ENCODE measurements around the gene RASGRF2. TPM values are rescaled to one million over a fixed set of nuclear protein-coding genes. Genes with fewer than 3 reads are reported as not detected.

RASGRF2 gene
- total RNA-seq, 1 experiment from 2014 or later, result 0.48 TPM

- Histone ChIP-seq H3K9me3 (ENCODE audit: insufficient read depth, low read depth) (no peaks in the 10 kb centered on the region), H3K27me3 (ENCODE audit: insufficient read depth, low read depth) (no peaks in the 10 kb centered on the region), H3K79me2 (ENCODE audit: low read depth) (no peaks in the 10 kb centered on the region), H3K4me3 (no peak overlapping the region), H3K4me1 (replicated peaks; ENCODE audit: insufficient read depth) (peaks cover 8% of the 10 kb centered on the region), H3K4me2 (no peak overlapping the region), H3K36me3 (ENCODE audit: low read depth) (no peaks in the 10 kb centered on the region), H3K9me2 (ENCODE audit: insufficient read depth) (0 out of 2 replicates have a peak, but pooled peaks cover 3% of the 10 kb centered on the region), H2AFZ (no peak overlapping the region), H3F3A (ENCODE audit: insufficient read depth, low read depth) (no peaks in the 10 kb centered on the region), H4K20me1 (ENCODE audit: insufficient read depth) (no peaks in the 10 kb centered on the region), H3K27ac (no peak overlapping the region)
- no TSS peak for BruUV-seq (replicated peaks)
- CTCF ChIA-PET, result no interaction called here
- POLR2A ChIA-PET (ENCODE audit: unreplicated experiment), result no interaction called here
- no peak for DNase-seq
- intact Hi-C loops (cut with micrococcal nuclease; ENCODE audit: unreplicated experiment), result no loop called here
- TF ChIP-seq EZH2 (IDR thresholded peaks at IDR 0.05; ENCODE audit: low read depth), result no peak
- TF ChIP-seq, protein P1, sequence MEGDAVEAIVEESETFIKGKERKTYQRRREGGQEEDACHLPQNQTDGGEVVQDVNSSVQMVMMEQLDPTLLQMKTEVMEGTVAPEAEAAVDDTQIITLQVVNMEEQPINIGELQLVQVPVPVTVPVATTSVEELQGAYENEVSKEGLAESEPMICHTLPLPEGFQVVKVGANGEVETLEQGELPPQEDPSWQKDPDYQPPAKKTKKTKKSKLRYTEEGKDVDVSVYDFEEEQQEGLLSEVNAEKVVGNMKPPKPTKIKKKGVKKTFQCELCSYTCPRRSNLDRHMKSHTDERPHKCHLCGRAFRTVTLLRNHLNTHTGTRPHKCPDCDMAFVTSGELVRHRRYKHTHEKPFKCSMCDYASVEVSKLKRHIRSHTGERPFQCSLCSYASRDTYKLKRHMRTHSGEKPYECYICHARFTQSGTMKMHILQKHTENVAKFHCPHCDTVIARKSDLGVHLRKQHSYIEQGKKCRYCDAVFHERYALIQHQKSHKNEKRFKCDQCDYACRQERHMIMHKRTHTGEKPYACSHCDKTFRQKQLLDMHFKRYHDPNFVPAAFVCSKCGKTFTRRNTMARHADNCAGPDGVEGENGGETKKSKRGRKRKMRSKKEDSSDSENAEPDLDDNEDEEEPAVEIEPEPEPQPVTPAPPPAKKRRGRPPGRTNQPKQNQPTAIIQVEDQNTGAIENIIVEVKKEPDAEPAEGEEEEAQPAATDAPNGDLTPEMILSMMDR (conservative IDR thresholded peaks at IDR 0.05), result no peak
These were observed 3.9 kb upstream of the RASGRF2 start for GRCh38 chr5:80956272-80956671.

GRCh38 chr5:80957031-80957761 is 3.0 kb upstream of the RASGRF2 start:
- CTCF ChIA-PET, result no interaction called here
- Histone ChIP-seq H3K9me3 (ENCODE audit: insufficient read depth, low read depth) (no peaks in the 10 kb centered on the region), H2AFZ (no peak overlapping the region), H3K27me3 (ENCODE audit: insufficient read depth, low read depth) (no peaks in the 10 kb centered on the region), H3K9me2 (ENCODE audit: insufficient read depth) (0 out of 2 replicates have a peak, but pooled peaks cover 3% of the 10 kb centered on the region), H3K4me2 (no peak overlapping the region), H3K4me3 (no peak overlapping the region), H4K20me1 (ENCODE audit: insufficient read depth) (no peaks in the 10 kb centered on the region), H3K79me2 (ENCODE audit: low read depth) (no peaks in the 10 kb centered on the region), H3K4me1 (replicated peaks; ENCODE audit: insufficient read depth) (peaks cover 8% of the 10 kb centered on the region), H3K36me3 (ENCODE audit: low read depth) (no peaks in the 10 kb centered on the region), H3F3A (ENCODE audit: insufficient read depth, low read depth) (no peaks in the 10 kb centered on the region), H3K27ac (no peak overlapping the region)
- intact Hi-C loops (cut with micrococcal nuclease; ENCODE audit: unreplicated experiment), result no loop called here
- TF ChIP-seq, protein P1 (conservative IDR thresholded peaks at IDR 0.05), result no peak
- no peak for TF ChIP-seq EZH2 (IDR thresholded peaks at IDR 0.05; ENCODE audit: low read depth)
- POLR2A ChIA-PET (ENCODE audit: unreplicated experiment), result no interaction called here
- peak; percentile 9 to 75 for DNase-seq
- BruUV-seq (replicated peaks), result no TSS peak

DNA sequence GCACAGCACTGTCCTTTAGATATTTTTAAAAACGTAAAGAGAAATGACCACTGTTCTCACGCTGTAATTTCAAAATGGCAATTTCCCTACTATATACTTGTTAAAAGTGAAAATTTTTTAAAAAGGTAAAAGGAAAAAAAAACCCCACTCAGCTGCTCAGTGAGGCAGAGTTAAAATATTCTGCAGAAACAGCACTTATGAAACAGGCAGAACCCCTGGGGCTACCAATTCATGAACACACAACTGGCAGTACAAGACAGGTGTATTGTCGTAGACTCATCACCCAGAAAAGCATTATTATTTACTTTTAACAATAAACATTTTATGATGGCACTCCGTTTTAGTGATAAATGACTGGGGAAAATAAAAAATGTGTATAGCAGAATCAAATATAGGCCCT is 1.5 kb upstream of the RASGRF2 start:
- DNase-seq, result no peak
- H3K9me2 ChIP-seq (ENCODE audit: insufficient read depth), result 0 out of 2 replicates have a peak, but pooled peaks cover 3% of the 10 kb centered on the region
- H3K9me3 ChIP-seq (ENCODE audit: insufficient read depth, low read depth), result no peaks in the 10 kb centered on the region
- H3K4me1 ChIP-seq (replicated peaks; ENCODE audit: insufficient read depth), result peaks cover 10% of the 10 kb centered on the region
- TF ChIP-seq EZH2 (IDR thresholded peaks at IDR 0.05; ENCODE audit: low read depth), result no peak
- TF ChIP-seq, protein P1 (conservative IDR thresholded peaks at IDR 0.05), result no peak
- intact Hi-C loops (cut with micrococcal nuclease; ENCODE audit: unreplicated experiment), result no loop called here
- ChIA-PET CTCF (no interaction called here), POLR2A (ENCODE audit: unreplicated experiment) (no interaction called here)
- H3K4me3 ChIP-seq, result no peak overlapping the region
- no peak overlapping the region for H3K27ac ChIP-seq
- H3K36me3 ChIP-seq (ENCODE audit: low read depth), result no peaks in the 10 kb centered on the region
- no peak overlapping the region for H3K4me2 ChIP-seq
- no TSS peak for BruUV-seq (replicated peaks)
- H3F3A ChIP-seq (ENCODE audit: insufficient read depth, low read depth), result no peaks in the 10 kb centered on the region
- no peaks in the 10 kb centered on the region for H3K27me3 ChIP-seq (ENCODE audit: insufficient read depth, low read depth)
- no peaks in the 10 kb centered on the region for H3K79me2 ChIP-seq (ENCODE audit: low read depth)
- H2AFZ ChIP-seq, result no peak overlapping the region
- H4K20me1 ChIP-seq (ENCODE audit: insufficient read depth), result no peaks in the 10 kb centered on the region
